ENCODE results near the gene HVCN1.

DNA sequence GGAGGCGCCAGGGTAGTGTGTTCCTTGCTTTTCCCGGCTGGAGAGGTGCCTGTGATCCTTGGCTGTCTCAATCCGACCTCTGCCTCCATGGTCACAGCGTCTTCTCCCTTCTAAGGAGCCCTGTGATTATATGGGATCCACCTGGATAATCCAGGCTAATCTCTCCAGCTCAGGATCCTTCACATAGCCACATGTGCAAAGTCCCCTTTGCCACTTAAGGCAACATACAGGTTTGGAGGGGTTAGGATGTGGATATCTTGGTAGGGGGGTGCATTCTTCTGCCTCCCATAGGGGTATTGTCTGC lies 1.2 kb upstream of the HVCN1 start:
- TF ChIP-seq, protein P1, sequence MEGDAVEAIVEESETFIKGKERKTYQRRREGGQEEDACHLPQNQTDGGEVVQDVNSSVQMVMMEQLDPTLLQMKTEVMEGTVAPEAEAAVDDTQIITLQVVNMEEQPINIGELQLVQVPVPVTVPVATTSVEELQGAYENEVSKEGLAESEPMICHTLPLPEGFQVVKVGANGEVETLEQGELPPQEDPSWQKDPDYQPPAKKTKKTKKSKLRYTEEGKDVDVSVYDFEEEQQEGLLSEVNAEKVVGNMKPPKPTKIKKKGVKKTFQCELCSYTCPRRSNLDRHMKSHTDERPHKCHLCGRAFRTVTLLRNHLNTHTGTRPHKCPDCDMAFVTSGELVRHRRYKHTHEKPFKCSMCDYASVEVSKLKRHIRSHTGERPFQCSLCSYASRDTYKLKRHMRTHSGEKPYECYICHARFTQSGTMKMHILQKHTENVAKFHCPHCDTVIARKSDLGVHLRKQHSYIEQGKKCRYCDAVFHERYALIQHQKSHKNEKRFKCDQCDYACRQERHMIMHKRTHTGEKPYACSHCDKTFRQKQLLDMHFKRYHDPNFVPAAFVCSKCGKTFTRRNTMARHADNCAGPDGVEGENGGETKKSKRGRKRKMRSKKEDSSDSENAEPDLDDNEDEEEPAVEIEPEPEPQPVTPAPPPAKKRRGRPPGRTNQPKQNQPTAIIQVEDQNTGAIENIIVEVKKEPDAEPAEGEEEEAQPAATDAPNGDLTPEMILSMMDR (IDR thresholded peaks at IDR 0.05), result no peak
- no peak for TF ChIP-seq POLR2A (IDR thresholded peaks at IDR 0.05)
